Glutamatergic neuron (in vitro differentiated cells): ENCODE data around the gene ARHGAP23. TPM values are rescaled to one million over a fixed set of nuclear protein-coding genes. Genes with fewer than 3 reads are reported as not detected.
A peak's percentile ranks its signal among the peaks of the same experiment; 100 is the strongest.

Experiments
- DNase-seq: peaks from one replicate; pipeline ENCODE4 v3.0.0; 2022
- H3K27ac Mint-ChIP-seq: one replicate; pipeline ENCODE4 v1.8.0; 2020; ENCODE audit warnings: mild to moderate bottlenecking, mixed read lengths, inconsistent platforms; ENCODE audit not compliant: unreplicated experiment
- H3K27me3 Mint-ChIP-seq: one replicate; pipeline ENCODE4 v1.8.0; 2020; ENCODE audit warnings: mild to moderate bottlenecking, moderate library complexity, mixed read lengths, inconsistent platforms; ENCODE audit not compliant: unreplicated experiment
- H3K36me3 Mint-ChIP-seq: one replicate; pipeline ENCODE4 v1.8.0; 2020; ENCODE audit warnings: mild to moderate bottlenecking, mixed read lengths, inconsistent platforms; ENCODE audit not compliant: unreplicated experiment
- H3K4me1 Mint-ChIP-seq: one replicate; pipeline ENCODE4 v1.8.0; 2020; ENCODE audit warnings: mild to moderate bottlenecking, low read depth, mixed read lengths, inconsistent platforms; ENCODE audit not compliant: unreplicated experiment
- H3K4me3 Mint-ChIP-seq: one replicate; pipeline ENCODE4 v1.8.0; 2020; ENCODE audit warnings: mild to moderate bottlenecking, mixed read lengths, inconsistent platforms; ENCODE audit not compliant: unreplicated experiment
- H3K9me3 Mint-ChIP-seq: one replicate; pipeline ENCODE4 v1.8.0; 2020; ENCODE audit warnings: mild to moderate bottlenecking, moderate library complexity, mixed read lengths, inconsistent platforms; ENCODE audit not compliant: unreplicated experiment
- CTCF ChIP-seq: fragments of 200-600 bp; sonication (generic); IDR thresholded peaks from one replicate; pipeline ENCODE4 v1.5.0; 2021; ENCODE audit not compliant: partially characterized antibody, unreplicated experiment
- total RNA-seq: library from RNA; stranded (reverse); fragmentation: NEBNext Ultra II Directional; extraction: Animal tissue kit (Norgen Biotek cat#: 25700); gene quantifications from one replicate; pipeline ENCODE4 v1.2.1, GENCODE V29; 2021; ENCODE audit not compliant: unreplicated experiment

The ARHGAP23 gene
- total RNA-seq, 1 donor from 2014 or later: 23.6 TPM

- Mint-ChIP-seq H3K4me1 (peaks cover 41% of the 10 kb centered on the region), H3K36me3 (no peaks in the 10 kb centered on the region), H3K9me3 (peaks cover 17% of the 10 kb centered on the region), H3K27ac (peak overlapping the region; percentile 55), H3K4me3 (no peak overlapping the region), H3K27me3 (peaks cover 15% of the 10 kb centered on the region)
- DNase-seq: peak; percentile 72
- TF ChIP-seq CTCF: no peak
Observed at GRCh38 chr17:38459567-38459966, 31.3 kb downstream of the ARHGAP23 start.

DNA sequence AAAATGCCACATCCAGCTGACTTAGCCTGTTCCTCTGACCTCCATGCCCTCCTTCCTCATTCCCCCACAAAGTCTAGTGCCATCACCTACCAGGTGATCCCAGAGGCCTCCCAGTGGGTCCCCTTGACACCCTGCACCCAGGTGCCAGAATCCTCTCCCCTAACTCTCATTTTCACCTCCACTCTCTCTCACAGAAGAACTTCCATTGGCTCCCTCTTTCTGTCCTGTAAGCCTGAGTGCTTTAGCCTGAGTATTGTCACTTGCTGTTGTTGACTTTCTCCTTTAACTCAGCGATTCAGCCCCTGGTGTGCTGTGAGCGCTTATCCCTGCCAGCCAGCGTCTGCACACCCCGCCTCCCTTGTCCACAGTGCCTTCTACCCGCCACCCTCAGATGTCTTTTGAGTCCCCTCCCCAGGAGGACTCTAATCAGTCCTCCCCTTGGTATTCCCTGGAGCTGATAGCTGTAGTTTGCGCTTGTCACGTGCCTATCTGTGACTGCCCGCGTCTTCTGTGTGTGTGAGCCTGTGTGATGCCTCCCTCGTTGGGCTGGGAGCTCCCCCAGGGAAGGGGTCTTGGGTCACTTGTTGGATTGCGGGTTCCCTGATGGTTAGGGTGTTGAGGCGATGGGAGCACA lies 31.9 kb downstream of the ARHGAP23 start:
- Mint-ChIP-seq H3K27ac (peak overlapping the region; percentile 77), H3K4me1 (peaks cover 38% of the 10 kb centered on the region), H3K36me3 (no peaks in the 10 kb centered on the region), H3K27me3 (peaks cover 15% of the 10 kb centered on the region), H3K4me3 (peak overlapping the region; percentile 67), H3K9me3 (peaks cover 18% of the 10 kb centered on the region)
- TF ChIP-seq CTCF: no peak
- DNase-seq: no peak

GRCh38 chr17:38460716-38461630 lies 32.7 kb downstream of the ARHGAP23 start:
- Mint-ChIP-seq H3K4me3 (peak overlapping the region; percentile 55), H3K9me3 (peaks cover 20% of the 10 kb centered on the region), H3K36me3 (no peaks in the 10 kb centered on the region)

GRCh38 chr17:38461683-38462082 lies 33.4 kb downstream of the ARHGAP23 start:
- Mint-ChIP-seq H3K36me3 (no peaks in the 10 kb centered on the region), H3K27ac (peak overlapping the region; percentile 52), H3K27me3 (peaks cover 15% of the 10 kb centered on the region), H3K4me3 (no peak overlapping the region), H3K4me1 (peaks cover 35% of the 10 kb centered on the region), H3K9me3 (peaks cover 19% of the 10 kb centered on the region)
- no peak for DNase-seq
- TF ChIP-seq CTCF: no peak

More at GRCh38 chr17:38460716-38461630, 32.7 kb downstream of the ARHGAP23 start:
- peaks cover 39% of the 10 kb centered on the region for H3K4me1 Mint-ChIP-seq
- DNase-seq: no peak
- peak overlapping the region; percentile 77 for H3K27ac Mint-ChIP-seq
- TF ChIP-seq CTCF: no peak
- H3K27me3 Mint-ChIP-seq: peaks cover 15% of the 10 kb centered on the region

DNA sequence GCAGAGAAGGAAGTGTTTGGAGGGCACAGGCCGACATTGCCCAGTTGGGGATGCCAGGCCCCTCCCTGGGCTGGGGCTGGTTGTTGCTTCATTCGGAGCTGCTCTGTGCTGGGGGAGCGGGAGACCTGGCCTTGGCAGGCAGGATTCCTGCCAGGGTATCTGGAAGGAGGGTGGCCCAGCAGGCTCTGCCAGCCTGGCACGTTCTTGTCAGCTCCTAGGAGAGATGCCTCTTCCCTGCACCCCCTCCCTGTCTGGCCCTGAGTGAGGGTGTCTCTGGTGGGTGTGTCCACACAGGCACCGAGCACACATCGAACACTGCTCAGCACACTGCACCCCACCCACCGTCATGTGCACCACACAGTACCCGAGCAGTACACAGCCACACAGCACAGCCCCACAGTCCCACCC lies 35.2 kb downstream of the ARHGAP23 start:
- H3K36me3 Mint-ChIP-seq: peaks cover 8% of the 10 kb centered on the region
- H3K4me3 Mint-ChIP-seq: no peak overlapping the region
- peaks cover 23% of the 10 kb centered on the region for H3K9me3 Mint-ChIP-seq
- no peak for TF ChIP-seq CTCF
- DNase-seq: no peak
- peaks cover 37% of the 10 kb centered on the region for H3K4me1 Mint-ChIP-seq
- H3K27ac Mint-ChIP-seq: no peak overlapping the region
- peaks cover 25% of the 10 kb centered on the region for H3K27me3 Mint-ChIP-seq
